HepG2 (cell line): ENCODE measurements around the gene TMEM269. TPM values are rescaled to one million over a fixed set of nuclear protein-coding genes. Genes with fewer than 3 reads are reported as not detected.

Experiments used
- ELF4 ChIP-seq: sonication (generic); formaldehyde crosslinking; IDR thresholded peaks from 2 replicates; pipeline ENCODE4 v1.5.0; 2020; ENCODE audit warnings: missing genetic modification reagents, mild to moderate bottlenecking, moderate library complexity, borderline replicate concordance
- ESRRA ChIP-seq: sonication (generic); formaldehyde crosslinking; IDR thresholded peaks from 2 replicates; pipeline ENCODE4 v1.5.1; 2020; ENCODE audit warnings: mild to moderate bottlenecking, low read depth, missing genetic modification reagents
- FOXK1 ChIP-seq: sonication (generic); formaldehyde crosslinking; IDR thresholded peaks from 2 replicates; pipeline ENCODE4 v1.4.0; 2020; ENCODE audit warnings: low read depth, missing genetic modification reagents, borderline replicate concordance
- HNF4A ChIP-seq: sonication (generic); formaldehyde crosslinking; IDR thresholded peaks from 2 replicates; pipeline ENCODE4 v1.4.0; 2020; ENCODE audit warnings: missing genetic modification reagents
- MTA1 ChIP-seq: sonication (generic); formaldehyde crosslinking; IDR thresholded peaks from 2 replicates; pipeline ENCODE4 v1.4.0; 2020; ENCODE audit warnings: missing genetic modification reagents, mild to moderate bottlenecking, borderline replicate concordance
- NONO ChIP-seq, 2 experiments: fragments of 450-650 bp in 1 of 2; sonication (generic) in 1 of 2; formaldehyde crosslinking in 1 of 2; IDR thresholded peaks in 1 of 2; conservative IDR thresholded peaks in 1 of 2; 2 replicates each; pipeline versions ENCODE4 v1.6.1 to v1.8.0; 2017 to 2022; ENCODE audit warnings: mild to moderate bottlenecking in 1 of 2, missing genetic modification reagents in 1 of 2, moderate library complexity in 1 of 2
- PCBP1 ChIP-seq: fragments of 200-400 bp; formaldehyde crosslinking; IDR thresholded peaks from 2 replicates; pipeline ENCODE4 v1.6.1; 2017; ENCODE audit warnings: mild to moderate bottlenecking, low read depth, low read length, borderline replicate concordance
- POLR2AphosphoS5 ChIP-seq: IDR thresholded peaks from 2 replicates; pipeline ENCODE4 v1.6.1; 2012; ENCODE audit warnings: low read depth, low read length
- PPARG ChIP-seq: conservative IDR thresholded peaks from 2 replicates; pipeline ENCODE4 v1.6.1; 2016; ENCODE audit warnings: missing biosample characterization, missing genetic modification reagents
- ZFY ChIP-seq: sonication (generic); formaldehyde crosslinking; IDR thresholded peaks from 2 replicates; pipeline ENCODE4 v1.4.0; 2020; ENCODE audit warnings: missing genetic modification reagents
- ZNF556 ChIP-seq: sonication (generic); formaldehyde crosslinking; IDR thresholded peaks from 2 replicates; pipeline ENCODE4 v1.4.0; 2020; ENCODE audit warnings: mild to moderate bottlenecking, missing genetic modification reagents, borderline replicate concordance
- polyA plus RNA-seq, 8 experiments: library from polyadenylated mRNA; depleted of rRNA in 3 of 8; stranded (reverse) in 7 of 8; unstranded in 1 of 8; fragments of >200 nt; fragmentation: Illumina TruSeq in 4 of 8; extraction: Trizol in 4 of 8; gene quantifications; 2 replicates each; pipeline versions ENCODE4 v1.2.1 to v1.2.3, GENCODE V29; 2011 to 2016; ENCODE audit warnings: low read depth in 4 of 8, missing spikeins in 1 of 8, mixed read lengths in 1 of 8; ENCODE audit not compliant: insufficient read depth in 1 of 8
- total RNA-seq, 5 experiments: library from RNA; depleted of rRNA; stranded (reverse); fragments of >200 nt; fragmentation: Illumina TruSeq; extraction: Trizol; gene quantifications; 2 replicates each; pipeline ENCODE4 v1.2.3, GENCODE V29; 2016; ENCODE audit warnings: low read depth in 1 of 5
- TF ChIP-seq, protein P1 (sequence below): IDR thresholded peaks from 2 replicates; pipeline ENCODE4 v1.6.1; 2016; ENCODE audit warnings: missing biosample characterization, missing genetic modification reagents, low read depth
- TF ChIP-seq, protein P2 (sequence below): sonication (generic); formaldehyde crosslinking; IDR thresholded peaks from 2 replicates; pipeline ENCODE4 v1.4.0; 2020; ENCODE audit warnings: low read depth, mild to moderate bottlenecking, missing genetic modification reagents
- TF ChIP-seq, protein P3 (sequence below): IDR thresholded peaks from 2 replicates; pipeline ENCODE4 v1.6.1; 2016; ENCODE audit warnings: mild to moderate bottlenecking
- TF ChIP-seq, protein P4 (sequence below): sonication (generic); formaldehyde crosslinking; IDR thresholded peaks from 2 replicates; pipeline ENCODE4 v1.4.0; 2020; ENCODE audit warnings: missing genetic modification reagents
- TF ChIP-seq, protein P5 (sequence below): IDR thresholded peaks from 2 replicates; pipeline ENCODE4 v1.6.1; 2016; ENCODE audit warnings: missing genetic modification reagents, missing compliant biosample characterization
- TF ChIP-seq, protein P6 (sequence below): sonication (generic); formaldehyde crosslinking; IDR thresholded peaks from 2 replicates; pipeline ENCODE4 v1.4.0; 2020; ENCODE audit warnings: mild to moderate bottlenecking, missing genetic modification reagents, borderline replicate concordance

Gene TMEM269
- total and polyA plus RNA-seq, 2 of the 13 experiments (the other 11 are each of a cell fraction or from before 2014, with no cell fraction given), result 0.15 to 0.21 TPM

DNA sequence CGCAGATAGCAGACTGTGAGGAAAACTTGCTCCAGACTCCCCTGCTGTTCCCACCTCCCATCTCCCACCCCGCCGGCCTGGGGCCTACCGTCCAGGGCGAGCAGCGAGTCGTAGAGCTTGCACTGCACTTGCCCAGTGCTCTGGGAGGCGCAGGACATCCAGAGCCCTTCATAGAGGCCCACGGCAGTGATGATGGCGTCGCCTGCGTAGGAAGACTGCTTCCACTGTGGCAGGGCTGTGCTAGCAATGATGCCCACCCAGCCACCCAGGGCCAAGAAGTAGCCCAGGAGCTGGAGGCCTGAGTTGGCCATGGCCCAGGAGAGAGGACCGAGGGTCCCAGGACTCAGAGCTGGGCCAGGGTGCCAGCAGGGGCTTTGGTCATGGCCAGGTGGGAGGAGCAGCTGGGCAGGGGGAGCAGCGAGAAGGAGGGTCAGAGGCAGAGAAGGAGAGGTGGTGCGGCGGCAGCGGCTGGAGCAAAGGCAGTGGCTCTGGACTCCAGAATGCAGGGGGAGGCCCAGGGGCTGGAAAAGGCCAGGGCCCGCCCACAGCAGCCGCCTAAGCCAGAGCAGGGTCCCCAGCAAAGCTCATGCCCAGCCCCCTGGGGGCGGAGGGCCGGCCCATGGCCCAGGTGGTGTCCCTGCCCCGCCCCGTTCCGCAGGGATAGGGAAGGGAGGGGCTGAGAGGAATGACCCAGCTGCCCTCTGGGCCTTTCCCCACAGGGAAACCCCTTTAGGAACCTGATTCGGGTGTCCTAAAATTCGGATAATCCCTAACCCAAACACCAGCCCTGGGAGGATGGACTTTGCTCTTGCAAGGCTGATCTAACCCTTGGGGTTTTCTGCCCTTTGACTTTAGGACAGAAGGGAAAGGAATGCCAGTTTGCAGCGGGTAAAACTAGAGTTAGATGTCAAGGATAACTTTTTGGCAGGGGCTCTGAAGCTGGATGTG, 44.8 kb upstream of the TMEM269 start, which contains the start of gene CLDN19 (continued):
- TF ChIP-seq PPARG (CRISPR knock-in tag), result peak; percentile 51
- TF ChIP-seq, protein P1, sequence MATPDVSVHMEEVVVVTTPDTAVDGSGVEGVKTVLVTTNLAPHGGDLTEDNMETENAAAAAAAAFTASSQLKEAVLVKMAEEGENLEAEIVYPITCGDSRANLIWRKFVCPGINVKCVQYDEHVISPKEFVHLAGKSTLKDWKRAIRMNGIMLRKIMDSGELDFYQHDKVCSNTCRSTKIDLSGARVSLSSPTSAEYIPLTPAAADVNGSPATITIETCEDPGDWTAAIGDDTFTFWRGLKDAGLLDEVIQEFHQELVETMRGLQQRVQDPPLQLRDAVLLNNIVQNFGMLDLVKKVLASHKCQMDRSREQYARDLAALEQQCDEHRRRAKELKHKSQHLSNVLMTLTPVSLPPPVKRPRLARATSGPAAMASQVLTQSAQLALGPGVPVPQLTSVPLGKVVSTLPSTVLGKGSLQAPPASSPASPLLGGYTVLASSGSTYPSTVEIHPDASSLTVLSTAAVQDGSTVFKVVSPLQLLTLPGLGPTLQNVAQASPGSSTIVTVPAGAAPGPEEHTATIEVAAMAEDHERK, result no peak
- peak; percentile 58 for TF ChIP-seq ZFY
- no peak for TF ChIP-seq NONO (IDR thresholded peaks at IDR 0.05)
- peak; percentile 52; the same call in 1 of the 2 replicates for TF ChIP-seq NONO (CRISPR knock-in tag; conservative IDR thresholded peaks at IDR 0.05)
- TF ChIP-seq ZNF556 (CRISPR knock-in tag), result 0 out of 2 replicates have a peak, but pooled peaks have one; percentile 28
- TF ChIP-seq, protein P2, sequence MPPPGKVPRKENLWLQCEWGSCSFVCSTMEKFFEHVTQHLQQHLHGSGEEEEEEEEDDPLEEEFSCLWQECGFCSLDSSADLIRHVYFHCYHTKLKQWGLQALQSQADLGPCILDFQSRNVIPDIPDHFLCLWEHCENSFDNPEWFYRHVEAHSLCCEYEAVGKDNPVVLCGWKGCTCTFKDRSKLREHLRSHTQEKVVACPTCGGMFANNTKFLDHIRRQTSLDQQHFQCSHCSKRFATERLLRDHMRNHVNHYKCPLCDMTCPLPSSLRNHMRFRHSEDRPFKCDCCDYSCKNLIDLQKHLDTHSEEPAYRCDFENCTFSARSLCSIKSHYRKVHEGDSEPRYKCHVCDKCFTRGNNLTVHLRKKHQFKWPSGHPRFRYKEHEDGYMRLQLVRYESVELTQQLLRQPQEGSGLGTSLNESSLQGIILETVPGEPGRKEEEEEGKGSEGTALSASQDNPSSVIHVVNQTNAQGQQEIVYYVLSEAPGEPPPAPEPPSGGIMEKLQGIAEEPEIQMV (CRISPR knock-in tag), result peak; percentile 49; the same call in 1 of the 2 replicates
- TF ChIP-seq, protein P3, sequence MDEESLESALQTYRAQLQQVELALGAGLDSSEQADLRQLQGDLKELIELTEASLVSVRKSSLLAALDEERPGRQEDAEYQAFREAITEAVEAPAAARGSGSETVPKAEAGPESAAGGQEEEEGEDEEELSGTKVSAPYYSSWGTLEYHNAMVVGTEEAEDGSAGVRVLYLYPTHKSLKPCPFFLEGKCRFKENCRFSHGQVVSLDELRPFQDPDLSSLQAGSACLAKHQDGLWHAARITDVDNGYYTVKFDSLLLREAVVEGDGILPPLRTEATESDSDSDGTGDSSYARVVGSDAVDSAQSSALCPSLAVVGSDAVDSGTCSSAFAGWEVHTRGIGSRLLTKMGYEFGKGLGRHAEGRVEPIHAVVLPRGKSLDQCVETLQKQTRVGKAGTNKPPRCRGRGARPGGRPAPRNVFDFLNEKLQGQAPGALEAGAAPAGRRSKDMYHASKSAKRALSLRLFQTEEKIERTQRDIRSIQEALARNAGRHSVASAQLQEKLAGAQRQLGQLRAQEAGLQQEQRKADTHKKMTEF, result peak; percentile 36; the same call in 1 of the 2 replicates
- TF ChIP-seq FOXK1 (CRISPR knock-in tag), result no peak
- TF ChIP-seq PCBP1, result 0 out of 2 replicates have a peak, but pooled peaks have one; percentile 38
- peak; percentile 27; the same call in 1 of the 2 replicates for TF ChIP-seq MTA1 (CRISPR knock-in tag)
- TF ChIP-seq, protein P4, sequence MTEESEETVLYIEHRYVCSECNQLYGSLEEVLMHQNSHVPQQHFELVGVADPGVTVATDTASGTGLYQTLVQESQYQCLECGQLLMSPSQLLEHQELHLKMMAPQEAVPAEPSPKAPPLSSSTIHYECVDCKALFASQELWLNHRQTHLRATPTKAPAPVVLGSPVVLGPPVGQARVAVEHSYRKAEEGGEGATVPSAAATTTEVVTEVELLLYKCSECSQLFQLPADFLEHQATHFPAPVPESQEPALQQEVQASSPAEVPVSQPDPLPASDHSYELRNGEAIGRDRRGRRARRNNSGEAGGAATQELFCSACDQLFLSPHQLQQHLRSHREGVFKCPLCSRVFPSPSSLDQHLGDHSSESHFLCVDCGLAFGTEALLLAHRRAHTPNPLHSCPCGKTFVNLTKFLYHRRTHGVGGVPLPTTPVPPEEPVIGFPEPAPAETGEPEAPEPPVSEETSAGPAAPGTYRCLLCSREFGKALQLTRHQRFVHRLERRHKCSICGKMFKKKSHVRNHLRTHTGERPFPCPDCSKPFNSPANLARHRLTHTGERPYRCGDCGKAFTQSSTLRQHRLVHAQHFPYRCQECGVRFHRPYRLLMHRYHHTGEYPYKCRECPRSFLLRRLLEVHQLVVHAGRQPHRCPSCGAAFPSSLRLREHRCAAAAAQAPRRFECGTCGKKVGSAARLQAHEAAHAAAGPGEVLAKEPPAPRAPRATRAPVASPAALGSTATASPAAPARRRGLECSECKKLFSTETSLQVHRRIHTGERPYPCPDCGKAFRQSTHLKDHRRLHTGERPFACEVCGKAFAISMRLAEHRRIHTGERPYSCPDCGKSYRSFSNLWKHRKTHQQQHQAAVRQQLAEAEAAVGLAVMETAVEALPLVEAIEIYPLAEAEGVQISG (CRISPR knock-in tag), result peak; percentile 47
- TF ChIP-seq, protein P5, sequence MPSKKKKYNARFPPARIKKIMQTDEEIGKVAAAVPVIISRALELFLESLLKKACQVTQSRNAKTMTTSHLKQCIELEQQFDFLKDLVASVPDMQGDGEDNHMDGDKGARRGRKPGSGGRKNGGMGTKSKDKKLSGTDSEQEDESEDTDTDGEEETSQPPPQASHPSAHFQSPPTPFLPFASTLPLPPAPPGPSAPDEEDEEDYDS (CRISPR knock-in tag), result peak; percentile 33; the same call in 1 of the 2 replicates
- TF ChIP-seq, protein P6, sequence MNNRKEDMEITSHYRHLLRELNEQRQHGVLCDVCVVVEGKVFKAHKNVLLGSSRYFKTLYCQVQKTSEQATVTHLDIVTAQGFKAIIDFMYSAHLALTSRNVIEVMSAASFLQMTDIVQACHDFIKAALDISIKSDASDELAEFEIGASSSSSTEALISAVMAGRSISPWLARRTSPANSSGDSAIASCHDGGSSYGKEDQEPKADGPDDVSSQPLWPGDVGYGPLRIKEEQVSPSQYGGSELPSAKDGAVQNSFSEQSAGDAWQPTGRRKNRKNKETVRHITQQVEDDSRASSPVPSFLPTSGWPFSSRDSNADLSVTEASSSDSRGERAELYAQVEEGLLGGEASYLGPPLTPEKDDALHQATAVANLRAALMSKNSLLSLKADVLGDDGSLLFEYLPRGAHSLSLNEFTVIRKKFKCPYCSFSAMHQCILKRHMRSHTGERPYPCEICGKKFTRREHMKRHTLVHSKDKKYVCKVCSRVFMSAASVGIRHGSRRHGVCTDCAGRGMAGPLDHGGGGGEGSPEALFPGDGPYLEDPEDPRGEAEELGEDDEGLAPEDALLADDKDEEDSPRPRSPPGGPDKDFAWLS (CRISPR knock-in tag), result peak; percentile 32; the same call in 1 of the 2 replicates
- TF ChIP-seq POLR2AphosphoS5, result 0 out of 2 replicates have a peak, but pooled peaks have one; percentile 48
- TF ChIP-seq HNF4A, result peak; percentile 92
- TF ChIP-seq ESRRA (CRISPR knock-in tag), result peak; percentile 72; the same call in 1 of the 2 replicates
- 0 out of 2 replicates have a peak, but pooled peaks have one; percentile 20 for TF ChIP-seq ELF4 (CRISPR knock-in tag)
